ENCODE measurements around the gene COMT.

Gene COMT

DNA sequence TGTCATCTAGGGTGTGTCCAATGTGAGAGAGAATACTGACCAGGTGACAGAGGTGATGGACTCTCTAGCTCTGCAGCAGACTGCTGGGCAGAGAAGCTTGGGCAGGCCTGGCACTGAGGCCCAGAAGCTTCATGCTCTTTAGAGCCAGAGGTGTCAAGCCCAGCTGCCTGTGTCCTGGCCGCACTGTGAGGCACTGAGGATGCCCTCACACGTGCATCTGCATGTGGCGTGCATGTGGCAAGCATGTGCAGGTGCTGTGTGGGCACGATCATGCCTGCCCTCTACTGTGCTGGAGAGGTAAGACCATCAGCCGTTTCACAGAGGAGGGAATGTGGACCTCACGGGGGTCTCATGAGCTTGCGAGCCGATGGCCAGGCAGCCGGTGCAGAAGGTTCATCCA, 15.9 kb downstream of the COMT start:
- DNase-seq (ENCODE audit: low read depth in 2 of 2) = no peak

DNA sequence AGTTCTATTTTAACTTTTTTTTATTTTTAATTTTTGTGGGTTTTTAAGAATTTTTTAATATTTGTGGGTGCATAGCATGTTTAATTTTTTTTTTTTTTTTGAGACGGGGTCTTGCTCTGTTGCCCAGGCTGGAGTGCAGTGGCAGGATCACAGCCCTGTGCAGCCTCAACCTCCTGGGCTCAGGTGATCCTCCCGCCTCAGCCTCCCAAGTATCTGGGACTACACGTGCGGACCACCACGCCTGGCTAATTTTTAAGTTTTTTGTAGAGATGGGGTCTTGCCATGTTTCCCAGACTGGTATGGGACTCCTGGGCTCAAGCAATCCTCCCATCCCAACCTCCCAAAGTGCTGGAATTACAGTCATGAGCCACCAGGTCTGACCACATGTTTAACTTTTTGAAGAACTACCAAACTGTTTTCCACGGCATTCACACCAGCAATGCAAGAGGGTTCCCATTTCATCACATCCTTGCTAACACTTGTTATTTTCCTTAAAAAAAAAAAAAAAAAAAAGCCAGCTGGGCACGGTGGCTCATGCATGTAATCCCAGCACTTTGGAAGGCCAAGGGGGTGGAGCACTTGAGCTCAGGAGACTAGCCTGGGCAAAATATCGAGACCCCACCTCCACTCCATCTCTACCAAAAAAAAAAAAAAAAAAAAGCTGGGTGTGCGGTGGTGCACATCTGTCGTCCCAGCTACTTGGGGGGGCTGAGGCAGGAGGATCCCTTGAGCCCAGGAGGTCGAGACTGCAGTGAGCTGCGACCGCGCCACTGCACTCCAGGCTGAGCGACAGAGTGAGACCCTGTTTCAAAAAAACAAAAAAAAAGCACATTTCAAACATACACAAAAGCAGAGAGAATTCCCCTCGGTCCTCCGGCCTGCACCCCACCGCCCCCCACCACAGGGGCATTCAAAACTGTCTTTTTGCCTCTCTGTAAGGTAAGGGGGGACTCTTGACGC, 16.8 kb downstream of the COMT start:
- no peak for DNase-seq (ENCODE audit: low read depth in 2 of 2)

DNA sequence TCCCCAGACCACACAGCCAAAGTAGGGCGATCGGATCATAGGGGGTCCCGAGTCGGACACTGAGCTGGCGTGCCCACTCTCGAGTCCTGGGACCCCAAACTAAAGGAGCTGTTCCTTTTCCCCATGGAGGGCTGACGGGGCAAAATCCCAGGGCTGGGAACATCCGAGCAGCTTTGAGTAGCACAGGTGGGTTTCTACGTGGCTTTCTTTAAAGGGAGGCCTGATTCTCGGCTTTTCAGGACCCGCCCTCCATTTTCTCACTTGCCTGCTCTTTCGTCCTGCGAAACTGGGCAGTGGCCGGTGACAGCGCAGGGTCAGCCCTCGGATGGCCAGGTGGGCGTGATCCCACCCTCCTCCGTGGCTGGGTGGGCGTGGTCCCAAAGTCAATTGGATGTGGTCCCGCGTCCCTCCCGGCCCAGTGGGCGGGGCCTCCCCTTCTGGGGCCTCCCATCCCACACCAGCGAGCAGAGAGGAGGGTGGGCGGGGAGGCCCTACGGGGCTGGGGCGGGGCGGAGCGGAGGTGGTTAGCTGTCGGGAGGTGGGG, 17.5 kb downstream of the COMT start:
- no peak for DNase-seq (ENCODE audit: low read depth in 2 of 2)

DNA sequence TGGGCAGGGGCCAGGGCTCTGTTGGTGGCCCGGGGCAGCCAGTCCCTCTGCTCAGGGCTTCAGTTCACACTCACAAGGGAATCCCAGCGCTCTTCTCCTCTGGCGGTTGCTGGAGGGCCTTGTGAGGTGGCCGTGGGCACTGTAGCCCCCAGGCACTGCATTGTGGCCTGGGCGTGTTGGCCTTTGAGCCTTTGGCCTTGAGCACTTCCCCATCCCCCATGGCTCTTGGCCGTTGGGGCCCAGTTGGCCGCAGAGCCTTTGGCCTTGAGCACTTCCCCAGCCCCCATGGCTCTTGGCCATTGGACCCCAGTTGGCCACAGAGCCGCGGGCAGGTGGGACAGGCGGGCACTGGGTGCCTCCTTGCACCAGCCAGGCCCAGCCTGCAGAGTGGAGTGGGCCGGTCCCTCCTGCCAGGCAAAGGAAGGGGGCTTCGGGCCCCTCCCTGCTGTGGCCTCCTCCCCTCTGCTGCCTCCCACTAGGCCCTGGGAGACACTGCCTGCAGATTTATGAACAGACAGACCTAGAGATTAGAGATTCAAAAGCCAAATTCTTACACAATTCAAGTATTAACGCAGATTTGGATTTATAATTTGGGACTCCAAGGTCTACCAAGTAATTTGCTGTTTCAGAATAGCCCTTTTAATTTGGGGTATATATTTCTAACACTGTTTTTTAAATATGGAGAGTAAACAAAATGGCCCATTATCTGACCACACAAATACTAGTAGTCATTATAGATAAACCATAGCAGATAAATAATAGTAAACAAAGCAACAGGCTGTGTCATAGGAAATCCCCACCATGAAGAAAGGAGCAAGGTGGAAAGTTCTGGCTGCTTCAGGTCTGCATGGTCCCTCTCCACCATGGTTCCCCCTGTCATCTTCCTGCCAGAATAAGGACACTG, 18.3 kb downstream of the COMT start:
- no peak for DNase-seq (ENCODE audit: low read depth in 2 of 2)

DNA sequence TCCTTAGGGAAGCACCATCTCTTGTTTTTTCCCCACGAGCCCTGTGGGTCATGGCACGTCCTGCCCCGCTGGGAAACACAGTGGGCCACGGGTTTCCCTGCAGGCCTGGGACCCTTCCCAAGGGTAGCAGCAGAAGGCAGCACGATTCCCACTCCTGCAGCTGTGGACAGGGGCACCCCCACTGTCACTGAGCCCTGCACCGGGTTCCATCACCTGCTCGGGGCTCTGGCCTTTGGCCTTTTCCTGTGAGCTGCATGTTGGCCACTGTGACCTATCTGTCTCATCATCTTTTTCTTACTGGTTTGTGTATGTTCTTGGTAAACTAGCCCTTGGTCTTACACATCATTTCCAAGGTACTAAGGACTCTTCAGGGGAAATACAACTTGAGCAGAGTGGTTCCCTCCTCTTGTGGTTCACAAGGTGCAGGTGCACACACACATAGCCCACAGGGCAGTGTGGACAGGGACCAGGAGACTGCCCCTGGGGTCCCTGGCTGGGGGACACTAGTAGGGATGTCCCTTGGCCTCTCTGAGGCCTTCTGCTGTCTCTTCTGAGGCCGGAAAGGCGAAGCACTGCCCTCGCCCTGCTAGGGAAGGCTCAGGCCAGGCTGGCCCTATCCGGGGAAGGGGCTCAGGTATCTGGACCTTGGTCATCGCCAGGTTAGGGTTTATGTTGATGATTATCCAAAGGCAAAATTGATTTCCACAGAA, 19.1 kb downstream of the COMT start:
- DNase-seq (ENCODE audit: low read depth in 2 of 2) = no peak

DNA sequence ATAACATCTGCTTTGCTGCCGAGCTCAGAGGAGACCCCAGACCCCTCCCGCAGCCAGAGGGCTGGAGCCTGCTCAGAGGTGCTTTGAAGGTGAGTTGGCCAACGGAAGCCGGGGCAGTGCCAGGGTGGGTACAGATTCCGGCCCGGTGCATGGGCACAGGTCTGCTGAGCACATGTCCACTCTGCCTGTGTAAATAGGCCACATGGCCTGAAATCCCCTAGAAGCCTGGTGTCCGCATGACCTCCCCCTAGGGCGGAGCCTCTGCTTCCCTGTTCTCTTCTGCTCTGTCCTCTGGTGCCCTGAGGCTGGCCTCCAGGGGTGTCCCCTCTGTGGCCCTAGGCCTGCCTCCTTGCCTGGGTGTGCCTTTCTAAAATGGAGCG, 19.6 kb downstream of the COMT start:
- DNase-seq (ENCODE audit: low read depth in 2 of 2) = no peak

DNA sequence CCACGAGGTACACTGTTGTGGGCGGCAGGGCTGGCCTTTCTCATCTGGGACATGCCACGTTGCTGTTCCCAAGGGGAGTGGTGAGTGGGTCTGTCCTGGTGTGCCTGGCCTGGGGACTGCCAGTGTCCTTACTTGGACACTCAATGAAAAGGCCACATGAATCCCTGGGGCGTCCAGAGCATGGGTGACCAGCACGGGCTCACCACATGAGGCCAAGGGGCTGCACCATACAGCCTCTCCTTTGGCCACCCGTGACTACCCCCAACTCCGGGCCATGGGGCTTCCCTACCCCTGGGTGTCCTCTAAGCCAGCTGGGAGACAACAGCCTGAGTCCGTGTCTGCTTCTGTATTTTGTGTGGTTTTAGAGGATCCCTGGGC, 20.3 kb downstream of the COMT start:
- no peak for DNase-seq (ENCODE audit: low read depth in 2 of 2)

DNA sequence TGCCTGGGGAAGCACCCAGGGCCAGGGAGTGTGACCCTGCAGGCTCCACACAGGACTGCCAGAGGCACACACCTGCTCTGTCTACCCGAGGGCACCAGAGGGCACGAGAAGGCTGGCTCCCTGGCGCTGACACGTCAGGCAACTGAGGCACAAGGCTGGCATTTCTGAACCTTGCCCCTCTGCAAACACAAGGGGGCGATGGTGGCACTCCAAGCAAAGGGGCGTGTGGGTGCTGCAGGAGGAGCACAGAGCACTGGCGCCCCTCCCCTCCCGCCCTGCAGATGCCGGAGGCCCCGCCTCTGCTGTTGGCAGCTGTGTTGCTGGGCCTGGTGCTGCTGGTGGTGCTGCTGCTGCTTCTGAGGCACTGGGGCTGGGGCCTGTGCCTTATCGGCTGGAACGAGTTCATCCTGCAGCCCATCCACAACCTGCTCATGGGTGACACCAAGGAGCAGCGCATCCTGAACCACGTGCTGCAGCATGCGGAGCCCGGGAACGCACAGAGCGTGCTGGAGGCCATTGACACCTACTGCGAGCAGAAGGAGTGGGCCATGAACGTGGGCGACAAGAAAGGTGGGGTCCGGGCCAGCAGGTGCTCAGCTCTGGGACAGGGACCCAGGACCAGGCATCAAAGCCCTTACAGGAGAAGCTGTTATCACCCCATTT, 20.8 kb downstream of the COMT start:
- DNase-seq (ENCODE audit: low read depth in 2 of 2) = no peak

DNA sequence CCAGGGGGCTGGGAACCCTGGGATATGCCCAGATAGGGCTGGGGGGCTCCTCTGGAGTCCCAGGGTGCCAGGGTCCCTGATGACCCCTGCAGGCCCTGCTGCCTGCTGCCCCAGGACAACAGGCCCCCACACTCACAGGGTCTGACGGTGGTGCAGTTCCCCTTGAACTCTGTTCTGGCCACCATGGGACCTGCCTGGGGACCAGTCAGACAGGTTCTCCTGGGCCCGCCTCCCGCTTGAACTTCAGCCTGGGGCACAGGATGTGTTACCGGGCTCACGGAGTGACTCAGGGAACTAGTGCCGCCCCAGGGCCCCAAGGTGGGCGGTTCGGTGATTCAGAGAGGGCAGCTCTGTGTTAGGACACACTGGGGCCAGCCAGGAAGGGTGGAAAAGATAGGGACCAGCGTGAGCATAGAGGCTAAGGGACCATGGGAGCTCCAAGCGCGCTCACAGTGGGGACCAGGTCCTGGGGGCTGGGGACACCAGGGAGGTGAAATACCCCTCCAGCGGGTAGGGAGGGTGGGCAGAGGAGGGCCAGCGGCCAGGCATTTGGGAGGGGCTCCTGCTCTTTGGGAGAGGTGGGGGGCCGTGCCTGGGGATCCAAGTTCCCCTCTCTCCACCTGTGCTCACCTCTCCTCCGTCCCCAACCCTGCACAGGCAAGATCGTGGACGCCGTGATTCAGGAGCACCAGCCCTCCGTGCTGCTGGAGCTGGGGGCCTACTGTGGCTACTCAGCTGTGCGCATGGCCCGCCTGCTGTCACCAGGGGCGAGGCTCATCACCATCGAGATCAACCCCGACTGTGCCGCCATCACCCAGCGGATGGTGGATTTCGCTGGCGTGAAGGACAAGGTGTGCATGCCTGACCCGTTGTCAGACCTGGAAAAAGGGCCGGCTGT, 21.6 kb downstream of the COMT start:
- DNase-seq (ENCODE audit: low read depth in 2 of 2) = no peak

DNA sequence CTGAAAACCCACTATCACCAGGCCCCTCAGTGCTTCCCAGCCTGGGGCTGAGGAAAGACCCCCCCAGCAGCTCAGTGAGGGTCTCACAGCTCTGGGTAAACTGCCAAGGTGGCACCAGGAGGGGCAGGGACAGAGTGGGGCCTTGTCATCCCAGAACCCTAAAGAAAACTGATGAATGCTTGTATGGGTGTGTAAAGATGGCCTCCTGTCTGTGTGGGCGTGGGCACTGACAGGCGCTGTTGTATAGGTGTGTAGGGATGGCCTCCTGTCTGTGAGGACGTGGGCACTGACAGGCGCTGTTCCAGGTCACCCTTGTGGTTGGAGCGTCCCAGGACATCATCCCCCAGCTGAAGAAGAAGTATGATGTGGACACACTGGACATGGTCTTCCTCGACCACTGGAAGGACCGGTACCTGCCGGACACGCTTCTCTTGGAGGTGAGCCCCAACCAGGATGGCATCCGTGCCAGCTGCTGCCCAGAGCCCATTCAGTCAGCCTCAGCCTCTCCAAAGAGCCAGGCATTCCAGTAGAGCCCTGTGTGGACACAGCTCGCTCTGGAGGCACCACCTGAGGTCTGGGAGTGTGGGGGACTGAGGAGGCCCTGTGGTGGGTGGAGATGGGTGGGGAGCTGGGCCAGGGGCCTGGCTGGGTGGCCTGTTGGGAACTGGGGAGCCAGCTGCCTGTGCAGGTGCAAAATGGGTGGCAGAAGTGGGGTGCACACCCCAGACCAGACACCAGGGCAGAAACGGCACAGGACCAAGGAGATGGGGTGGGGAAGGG, 22.5 kb downstream of the COMT start:
- DNase-seq (ENCODE audit: low read depth in 2 of 2) = no peak

DNA sequence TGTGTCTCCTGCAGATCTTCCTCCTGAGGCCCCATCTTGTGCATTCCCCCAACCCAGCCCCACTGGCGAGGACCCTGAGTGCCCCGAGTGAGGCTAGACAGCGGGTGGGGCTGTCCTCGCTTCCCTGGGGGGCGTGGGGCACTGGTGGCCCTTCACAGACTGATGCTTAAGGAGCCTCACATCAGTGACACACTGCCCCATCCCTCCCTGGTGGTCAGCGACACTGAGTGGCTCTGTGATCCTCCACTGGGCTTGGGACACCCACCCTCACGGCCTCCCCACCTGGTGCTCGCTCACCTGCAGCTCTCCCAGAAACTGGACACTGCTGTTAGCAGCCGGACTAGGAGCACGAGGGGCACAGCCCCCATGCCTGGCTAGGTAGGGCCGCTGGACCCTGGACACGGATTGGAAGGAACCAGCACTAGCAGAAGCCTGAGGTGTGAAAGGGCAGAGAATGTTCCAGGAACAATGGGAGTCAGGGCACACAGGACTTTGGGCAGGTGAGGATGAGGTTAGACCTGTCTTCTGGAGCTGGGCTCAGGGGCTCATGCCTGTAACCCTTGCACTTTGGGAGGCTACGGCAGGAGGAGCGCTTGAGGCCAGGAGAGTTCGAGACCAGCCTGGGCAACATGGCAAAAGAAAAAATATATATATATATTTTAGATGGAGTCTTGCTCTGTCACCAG, 23.3 kb downstream of the COMT start:
- DNase-seq (ENCODE audit: low read depth in 2 of 2) = no peak

DNA sequence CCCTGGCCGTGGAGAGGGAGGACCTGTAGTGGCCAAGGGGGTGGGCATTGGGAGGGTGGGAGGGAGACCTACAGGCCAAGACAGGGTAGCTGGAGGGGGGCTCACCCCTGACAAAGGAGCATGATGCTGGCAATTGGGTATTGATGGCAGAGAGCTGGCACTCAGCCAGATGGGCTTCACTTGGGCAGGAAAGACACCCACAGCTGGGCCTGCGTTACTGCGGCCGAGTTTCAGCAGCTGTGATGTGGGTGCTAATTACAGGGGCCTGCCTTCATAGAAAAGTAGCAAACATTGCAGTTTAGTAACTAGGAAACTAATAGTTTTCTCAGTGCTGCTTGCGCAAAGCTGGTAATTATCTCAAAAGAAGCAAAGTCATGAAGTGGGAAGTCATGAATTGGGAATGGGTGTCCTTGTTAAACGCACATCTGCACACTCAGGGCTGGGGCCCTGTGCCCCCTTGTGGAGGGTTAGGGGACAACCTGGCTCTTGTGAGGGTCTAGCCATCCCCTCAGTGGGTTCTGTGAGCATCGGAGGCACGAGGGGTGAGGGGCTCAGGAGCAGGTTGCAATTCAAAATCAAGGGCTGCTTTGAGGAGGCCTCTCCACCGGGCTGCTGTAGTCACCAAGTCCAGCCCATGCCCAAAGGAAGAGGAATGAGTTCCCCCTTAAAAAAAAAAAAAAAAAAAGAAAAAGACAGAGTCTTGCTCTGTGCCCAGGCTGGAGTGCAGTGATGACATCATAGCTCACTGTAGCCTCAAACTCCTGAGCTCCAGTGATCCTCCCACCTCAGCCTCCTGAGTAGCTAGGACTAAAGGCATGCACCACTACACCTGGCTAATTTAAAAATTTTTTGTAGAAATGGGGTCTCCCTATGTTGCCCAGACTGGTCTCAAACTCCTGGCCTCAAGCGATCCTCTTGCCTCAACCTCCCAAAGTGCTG, 24.5 kb downstream of the COMT start:
- no peak for DNase-seq (ENCODE audit: low read depth in 2 of 2)

DNA sequence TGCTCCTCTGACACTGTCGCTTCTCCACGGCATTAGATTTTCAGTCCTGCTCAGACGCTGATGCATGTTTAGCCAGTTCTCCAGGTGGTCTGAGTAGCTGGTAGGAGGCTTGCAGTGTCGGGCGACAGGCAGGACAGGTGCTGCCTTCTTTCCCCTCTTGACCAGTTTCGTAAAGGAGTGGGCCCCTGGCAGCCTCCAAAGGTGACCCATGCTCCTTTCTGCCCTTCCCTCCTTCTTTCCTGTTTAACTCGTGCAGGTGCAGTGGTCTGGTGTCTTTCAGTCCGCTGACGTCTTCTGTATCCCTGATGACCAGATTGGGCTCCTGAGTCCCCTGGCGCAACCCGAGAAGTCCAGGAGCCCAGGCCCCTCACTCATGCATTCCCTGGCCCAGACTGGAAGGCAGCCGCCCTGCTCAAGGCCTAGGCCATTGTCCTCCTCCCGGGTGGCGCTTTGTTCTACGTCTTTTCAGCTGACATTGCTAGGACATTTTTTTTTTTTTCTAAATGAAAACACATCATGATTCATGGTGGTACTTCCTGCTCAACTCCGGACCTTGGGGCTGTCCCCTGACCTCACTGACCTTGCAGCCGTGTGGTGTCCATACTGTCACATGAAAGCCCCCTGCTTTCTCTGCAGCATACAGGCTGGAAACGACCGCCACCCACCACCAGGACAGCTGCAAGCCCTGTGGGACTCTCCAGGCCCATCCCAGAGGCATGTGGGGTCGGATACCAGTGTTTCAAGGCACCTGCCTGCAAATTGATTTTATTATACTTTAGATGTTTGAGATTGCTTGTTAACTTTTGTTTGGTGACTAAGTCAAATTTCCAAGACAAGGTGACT, 25.6 kb downstream of the COMT start:
- no peak for DNase-seq (ENCODE audit: low read depth in 2 of 2)

DNA sequence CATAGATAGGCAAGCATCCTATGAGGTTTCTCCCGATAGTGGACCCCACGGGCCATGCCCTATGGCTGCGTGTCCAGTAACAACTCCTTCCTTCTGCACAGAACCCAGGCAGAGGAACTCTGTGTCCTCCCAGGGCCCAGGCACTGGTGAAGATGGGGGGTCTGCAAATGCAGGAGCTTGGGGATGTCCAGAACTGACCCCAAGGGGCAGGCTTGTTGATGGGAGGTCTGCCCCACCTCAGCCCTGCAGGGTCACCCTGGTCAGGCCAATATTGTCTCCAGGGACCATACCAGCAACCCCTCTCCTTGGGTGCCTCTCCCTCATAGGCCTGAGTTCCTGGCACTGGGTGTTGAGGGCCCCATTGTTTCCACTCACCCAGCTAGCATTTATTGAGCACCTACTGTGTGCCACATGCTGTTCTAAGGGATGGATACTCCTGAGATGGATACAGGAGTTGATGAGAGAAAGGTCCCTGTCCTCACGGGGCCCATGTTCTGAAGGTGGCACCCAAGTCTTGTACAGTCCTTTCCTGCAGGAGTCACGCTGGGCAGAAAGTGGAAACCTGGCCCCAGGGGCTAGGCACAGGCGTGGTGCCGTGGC, 26.4 kb downstream of the COMT start:
- DNase-seq (ENCODE audit: low read depth in 2 of 2) = no peak

DNA sequence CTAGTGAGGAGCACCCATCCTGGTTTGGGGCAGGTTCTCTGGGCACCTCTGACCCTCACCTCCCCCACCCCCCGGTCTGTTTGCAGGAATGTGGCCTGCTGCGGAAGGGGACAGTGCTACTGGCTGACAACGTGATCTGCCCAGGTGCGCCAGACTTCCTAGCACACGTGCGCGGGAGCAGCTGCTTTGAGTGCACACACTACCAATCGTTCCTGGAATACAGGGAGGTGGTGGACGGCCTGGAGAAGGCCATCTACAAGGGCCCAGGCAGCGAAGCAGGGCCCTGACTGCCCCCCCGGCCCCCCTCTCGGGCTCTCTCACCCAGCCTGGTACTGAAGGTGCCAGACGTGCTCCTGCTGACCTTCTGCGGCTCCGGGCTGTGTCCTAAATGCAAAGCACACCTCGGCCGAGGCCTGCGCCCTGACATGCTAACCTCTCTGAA, 26.9 kb downstream of the COMT start:
- DNase-seq (ENCODE audit: low read depth in 2 of 2) = no peak

All from fibroblast of skin of left biceps (primary cell).